Kidney (tissue), 14 donors: ENCODE data around the gene ST6GALNAC4. TPM values are rescaled to one million over a fixed set of nuclear protein-coding genes. Genes with fewer than 3 reads are reported as not detected.

Source experiments
- DNase-seq, 5 donors: peaks; one replicate each; pipeline ENCODE4 v3.0.0-alpha.2; 2013 to 2020
- FAIRE-seq: peaks from 2 replicates; lab custom pipeline; 2012; peaks lifted over from hg19 to GRCh38; lab: Jason Lieb, UNC
- H3K27ac ChIP-seq, 2 donors: one replicate each; pipeline ENCODE4 v1.7.0; 2013; ENCODE audit warnings: low read depth in 2 of 2, low read length in 2 of 2, inconsistent platforms in 1 of 2
- H3K27me3 ChIP-seq: one replicate; pipeline ENCODE4 v1.7.1; 2013; ENCODE audit warnings: low read length, inconsistent platforms; ENCODE audit not compliant: control insufficient read depth, insufficient read depth
- H3K36me3 ChIP-seq, 3 donors: one replicate each; pipeline versions ENCODE4 v1.7.0 to v1.7.1; 2013; ENCODE audit warnings: low read length in 3 of 3, control low read depth in 1 of 3, inconsistent platforms in 1 of 3; ENCODE audit not compliant: insufficient read depth in 3 of 3, control insufficient read depth in 2 of 3
- H3K4me1 ChIP-seq, 3 donors: one replicate each; pipeline versions ENCODE4 v1.7.0 to v1.7.1; 2013; ENCODE audit warnings: low read length in 3 of 3, inconsistent platforms in 1 of 3, low read depth in 1 of 3; ENCODE audit not compliant: control insufficient read depth in 2 of 3, insufficient read depth in 2 of 3
- H3K4me3 ChIP-seq, 3 donors: one replicate each; pipeline versions ENCODE4 v1.7.0 to v1.8.1; 2013; ENCODE audit warnings: low read length in 3 of 3, control low read depth in 1 of 3, inconsistent platforms in 1 of 3
- H3K9ac ChIP-seq, 3 donors: one replicate each; pipeline versions ENCODE4 v1.7.0 to v1.7.1; 2013; ENCODE audit warnings: low read length in 3 of 3, control low read depth in 1 of 3, inconsistent platforms in 1 of 3
- H3K9me3 ChIP-seq, 3 donors: one replicate each; pipeline versions ENCODE4 v1.7.0 to v1.7.1; 2013; ENCODE audit warnings: low read length in 3 of 3, control low read depth in 1 of 3, inconsistent platforms in 1 of 3; ENCODE audit not compliant: control insufficient read depth in 2 of 3, insufficient read depth in 1 of 3
- CTCF ChIP-seq: IDR thresholded peaks from 3 replicates; pipeline ENCODE4 v1.5.1; 2012; ENCODE audit warnings: mild to moderate bottlenecking, moderate library complexity, borderline replicate concordance; ENCODE audit not compliant: insufficient read depth; ENCODE audit errors: extremely low read depth
- intact Hi-C: fragments of 100-400 bp; cut with DNase I; formaldehyde crosslinking; loops from one replicate; pipeline ENCODE4 v1.11.1; 2022
- polyA plus RNA-seq: library from polyadenylated mRNA; stranded (reverse); fragments of 350-450 nt; fragmentation: Illumina TruSeq; extraction: RNeasy Lipid Tissue Mini Kit (QIAGEN cat#74804); gene quantifications from one replicate; pipeline ENCODE4 v1.2.3, GENCODE V29; 2014; ENCODE audit warnings: low read depth, low replicate concordance; ENCODE audit not compliant: insufficient read depth
- total RNA-seq: library from RNA; stranded (reverse); fragmentation: NEBNext Ultra II Directional; extraction: Animal tissue kit (Norgen Biotek cat#: 25700); gene quantifications from one replicate; pipeline ENCODE4 v1.2.1, GENCODE V29; 2021
- donor health status: control.
- donor health status: control.
- donor health status: control.
- donor health status: control.
- donor health status: control.
- donor health status: DM: yes; HTN: yes; CAD: no.
- donor health status: Normal renal cell carcinoma (clear cell type).

Gene ST6GALNAC4
- total and polyA plus RNA-seq, 2 donors from 2014 or later = 31.4 to 31.6 TPM

GRCh38 chr9:127958728-127959127, 41.9 kb upstream of the ST6GALNAC4 start:
- H3K27ac ChIP-seq = no peak overlapping the region
- no peak overlapping the region for H3K9ac ChIP-seq
- H3K4me3 ChIP-seq = no peak overlapping the region
- H3K27me3 ChIP-seq = no peaks in the 10 kb centered on the region
- no peaks in the 10 kb centered on the region for H3K36me3 ChIP-seq
- DNase-seq (no peak), FAIRE-seq (no peak)
- H3K9me3 ChIP-seq = no peaks in the 10 kb centered on the region
- intact Hi-C loops = no loop called here
- TF ChIP-seq CTCF = no peak
- peaks cover 0 to 33% (median 32%) of the 10 kb centered on the region in 3 donors for H3K4me1 ChIP-seq

GRCh38 chr9:127955294-127956015, 38.6 kb upstream of the ST6GALNAC4 start:
- intact Hi-C loops = no loop called here
- no peaks in the 10 kb centered on the region for H3K9me3 ChIP-seq
- FAIRE-seq (no peak), DNase-seq (peak in 4 of 5 donors; percentile 54 to 91 (median 61))
- peaks cover 0 to 34% (median 28%) of the 10 kb centered on the region in 3 donors for H3K4me1 ChIP-seq
- TF ChIP-seq CTCF = no peak
- peak overlapping the region; percentile 41 to 59 for H3K27ac ChIP-seq
- no peak overlapping the region for H3K4me3 ChIP-seq
- peak overlapping the region in 1 of 3 donors; percentile 29 for H3K9ac ChIP-seq
- no peaks in the 10 kb centered on the region for H3K36me3 ChIP-seq
- no peaks in the 10 kb centered on the region for H3K27me3 ChIP-seq

GRCh38 chr9:127954831-127955293, 38.0 kb upstream of the ST6GALNAC4 start:
- peaks cover 0 to 30% (median 22%) of the 10 kb centered on the region in 3 donors for H3K4me1 ChIP-seq
- H3K9me3 ChIP-seq = no peaks in the 10 kb centered on the region
- FAIRE-seq (no peak), DNase-seq (no peak)
- H3K27me3 ChIP-seq = no peaks in the 10 kb centered on the region
- no peak for TF ChIP-seq CTCF
- H3K27ac ChIP-seq = peak overlapping the region in 1 of 2 donors; percentile 27
- H3K9ac ChIP-seq = peak overlapping the region in 1 of 3 donors; percentile 29
- no peak overlapping the region for H3K4me3 ChIP-seq
- intact Hi-C loops = no loop called here
- H3K36me3 ChIP-seq = peaks cover 0 to 3% (median 0%) of the 10 kb centered on the region in 3 donors
